IPS-11a (cell line): Measurements from ENCODE around the gene MTFR1L.

ENCODE experiments used
- H3K4me3 ChIP-seq: one replicate; pipeline ENCODE4 v1.5.1; 2013; ENCODE audit warnings: low read depth, low read length, control low read depth

MTFR1L gene

GRCh38 chr1:25806418-25806817 is 13.3 kb upstream of the MTFR1L start:
- H3K4me3 ChIP-seq, result no peak overlapping the region

DNA sequence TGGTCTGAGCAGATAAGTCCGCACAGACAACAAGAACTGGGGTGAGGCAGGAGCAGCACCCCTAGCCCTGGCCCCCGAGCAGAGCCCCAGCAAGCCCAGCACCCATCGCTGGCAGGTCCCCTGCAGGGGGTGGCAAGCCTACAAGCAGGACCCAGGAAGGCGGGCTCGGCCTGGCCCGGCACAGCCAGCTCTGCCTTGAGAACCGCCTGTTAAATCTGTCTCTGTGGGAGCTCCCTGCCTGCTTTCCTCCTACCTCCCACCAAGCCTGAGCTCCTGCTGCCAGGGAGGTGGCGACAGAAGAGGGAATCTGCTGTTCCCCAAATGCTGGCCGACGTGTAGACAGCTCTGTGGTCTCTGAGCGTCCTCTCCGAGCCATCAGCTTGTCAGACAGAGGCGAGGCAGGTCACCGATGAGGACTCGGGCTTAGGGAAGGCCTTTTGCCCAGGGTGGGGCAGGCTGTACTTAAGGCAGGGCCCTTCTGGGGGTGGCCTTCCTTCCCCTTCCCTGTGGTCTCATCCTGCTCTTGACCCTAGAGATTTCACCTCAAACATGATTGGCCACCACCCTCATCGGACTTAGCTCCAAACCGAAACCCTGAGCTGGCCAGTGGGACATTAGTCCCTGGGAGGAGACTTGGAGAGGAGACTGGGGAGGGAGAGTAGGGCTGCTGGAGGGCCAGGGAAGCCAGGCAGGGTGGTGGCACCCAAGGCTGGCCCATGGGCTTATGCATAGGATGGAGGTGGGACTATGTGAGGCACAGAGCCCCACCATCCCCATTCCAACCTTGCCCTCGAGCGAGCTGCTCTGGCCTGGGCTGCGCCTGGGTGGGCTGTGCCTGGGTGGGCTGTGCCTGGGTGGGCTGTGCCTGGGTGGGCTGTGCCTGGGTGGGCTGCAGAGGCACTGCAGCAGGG is 12.0 kb upstream of the MTFR1L start:
- H3K4me3 ChIP-seq, result no peak overlapping the region

DNA sequence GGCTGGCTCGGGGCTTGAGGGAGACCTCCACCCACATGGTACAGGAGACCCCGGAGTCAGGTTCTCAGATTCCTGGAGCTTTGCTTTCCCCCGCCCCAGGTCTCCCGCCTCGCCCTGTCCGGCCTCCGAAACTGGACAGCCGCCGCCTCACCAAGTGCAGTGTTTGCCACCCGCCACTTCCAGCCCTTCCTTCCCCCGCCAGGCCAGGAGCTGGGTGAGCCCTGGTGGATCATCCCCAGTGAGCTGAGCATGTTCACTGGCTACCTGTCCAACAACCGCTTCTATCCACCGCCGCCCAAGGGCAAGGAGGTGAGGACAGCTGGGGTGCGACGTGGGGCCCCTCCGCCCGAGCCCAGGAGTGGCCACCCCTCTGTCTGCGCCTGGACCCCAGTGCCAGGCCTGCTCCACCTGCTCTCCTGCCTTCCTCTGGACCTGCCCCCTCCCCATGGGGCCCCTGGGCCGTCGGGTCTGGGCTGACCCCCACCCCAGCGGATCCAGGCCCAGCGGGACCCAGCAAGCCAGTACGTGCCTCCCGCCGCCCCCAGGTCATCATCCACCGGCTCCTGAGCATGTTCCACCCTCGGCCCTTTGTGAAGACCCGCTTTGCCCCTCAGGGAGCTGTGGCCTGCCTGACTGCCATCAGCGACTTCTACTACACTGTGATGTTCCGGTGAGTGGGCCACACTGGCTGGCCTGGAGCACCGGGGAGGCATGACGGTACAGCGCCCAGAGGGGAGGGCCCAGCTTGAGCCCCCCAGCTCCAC is 11.1 kb upstream of the MTFR1L start:
- no peak overlapping the region for H3K4me3 ChIP-seq

DNA sequence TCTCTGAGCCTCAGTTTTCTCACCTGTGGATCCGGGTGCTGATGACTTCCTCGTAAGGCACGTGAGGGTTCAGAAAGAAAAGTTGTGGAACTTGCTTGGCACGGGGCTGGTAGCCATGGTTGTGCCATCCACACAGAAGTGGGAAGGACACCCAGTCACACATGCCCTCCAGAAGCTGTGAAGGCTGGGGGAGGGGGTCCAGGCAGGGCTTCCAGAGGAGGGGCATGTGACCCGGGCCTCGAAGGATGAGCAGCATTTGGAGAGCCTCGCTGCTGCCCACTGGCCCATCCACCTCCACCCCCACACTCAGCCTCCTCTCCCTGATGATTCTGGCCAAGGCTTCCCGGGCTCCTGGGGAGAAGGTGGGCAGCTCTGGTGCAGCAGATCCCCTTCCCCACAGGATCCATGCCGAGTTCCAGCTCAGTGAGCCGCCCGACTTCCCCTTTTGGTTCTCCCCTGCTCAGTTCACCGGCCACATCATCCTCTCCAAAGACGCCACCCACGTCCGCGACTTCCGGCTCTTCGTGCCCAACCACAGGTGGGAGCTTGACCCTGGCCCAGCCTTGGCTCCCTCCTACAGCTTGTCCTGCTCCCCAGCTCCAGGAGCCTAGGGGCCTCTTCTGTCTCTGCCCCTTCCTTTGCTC is 10.3 kb upstream of the MTFR1L start:
- no peak overlapping the region for H3K4me3 ChIP-seq

DNA sequence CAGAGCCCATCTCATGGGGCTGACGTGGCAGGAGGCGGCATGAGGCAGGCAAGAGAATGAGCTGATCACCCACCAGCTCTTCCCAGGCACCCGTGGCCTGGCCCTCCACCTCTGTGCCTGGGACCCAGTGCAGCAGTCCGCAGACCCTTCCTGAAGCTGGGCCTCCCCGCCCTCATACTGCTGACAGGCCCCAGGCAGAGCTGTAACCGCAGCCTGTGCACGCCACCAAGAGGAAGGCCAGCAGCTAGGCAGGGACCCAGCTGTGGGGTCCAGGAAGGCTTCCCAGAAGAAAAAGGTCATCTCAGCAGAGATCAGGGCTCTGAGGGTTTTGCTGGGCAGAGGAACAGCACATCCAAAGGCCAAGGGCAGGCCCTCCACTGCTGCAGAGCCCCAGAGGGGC is 9.8 kb upstream of the MTFR1L start:
- H3K4me3 ChIP-seq, result no peak overlapping the region

DNA sequence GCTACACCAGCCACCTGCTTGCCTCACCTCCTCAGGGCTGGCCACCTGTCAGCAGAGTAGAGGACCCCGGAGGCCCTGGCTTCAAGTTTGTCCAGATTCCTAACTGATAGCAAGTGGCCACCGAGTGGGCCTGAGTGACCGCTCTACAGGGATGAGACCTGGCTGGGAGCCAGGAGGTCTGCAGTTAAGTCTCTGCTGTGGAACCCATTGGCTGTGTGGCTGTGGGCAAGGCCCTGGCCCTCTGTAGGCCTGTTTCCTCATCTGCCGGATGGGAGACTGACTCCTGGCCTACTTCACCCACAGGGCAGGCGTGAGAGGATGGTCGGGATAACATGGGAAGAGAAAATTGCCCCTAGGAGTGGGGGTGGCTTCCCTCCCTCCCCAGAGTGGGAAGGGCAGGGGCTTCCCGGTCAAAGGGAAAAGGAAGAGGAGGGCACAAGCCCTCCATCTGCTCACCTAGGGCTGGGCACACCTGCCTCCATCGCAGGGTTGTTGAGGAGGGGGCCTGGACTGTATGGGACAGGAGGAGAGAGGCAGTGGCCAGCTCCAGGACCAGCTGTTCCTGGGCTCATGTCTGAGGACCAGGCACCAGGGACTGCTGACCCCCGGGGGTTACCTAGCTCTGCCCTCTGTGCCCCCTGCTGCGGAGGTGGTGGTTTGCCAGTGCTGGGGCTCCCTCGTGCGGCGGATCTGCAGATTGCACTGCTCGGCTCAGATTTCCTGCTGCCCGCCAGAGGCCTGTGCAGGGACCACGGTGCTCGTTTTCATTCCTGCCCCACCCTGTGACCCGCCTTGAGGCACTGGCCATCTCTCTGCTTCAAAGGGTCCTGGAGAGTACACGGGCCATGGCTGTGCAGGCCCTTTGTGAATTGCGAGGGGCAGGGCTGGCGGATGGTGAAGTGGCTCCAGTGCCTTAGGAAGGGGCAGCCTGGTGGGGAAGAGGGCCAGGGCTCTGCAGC is 9.1 kb upstream of the MTFR1L start:
- H3K4me3 ChIP-seq, result no peak overlapping the region

GRCh38 chr1:25811384-25812082 is 8.2 kb upstream of the MTFR1L start:
- no peak overlapping the region for H3K4me3 ChIP-seq

DNA sequence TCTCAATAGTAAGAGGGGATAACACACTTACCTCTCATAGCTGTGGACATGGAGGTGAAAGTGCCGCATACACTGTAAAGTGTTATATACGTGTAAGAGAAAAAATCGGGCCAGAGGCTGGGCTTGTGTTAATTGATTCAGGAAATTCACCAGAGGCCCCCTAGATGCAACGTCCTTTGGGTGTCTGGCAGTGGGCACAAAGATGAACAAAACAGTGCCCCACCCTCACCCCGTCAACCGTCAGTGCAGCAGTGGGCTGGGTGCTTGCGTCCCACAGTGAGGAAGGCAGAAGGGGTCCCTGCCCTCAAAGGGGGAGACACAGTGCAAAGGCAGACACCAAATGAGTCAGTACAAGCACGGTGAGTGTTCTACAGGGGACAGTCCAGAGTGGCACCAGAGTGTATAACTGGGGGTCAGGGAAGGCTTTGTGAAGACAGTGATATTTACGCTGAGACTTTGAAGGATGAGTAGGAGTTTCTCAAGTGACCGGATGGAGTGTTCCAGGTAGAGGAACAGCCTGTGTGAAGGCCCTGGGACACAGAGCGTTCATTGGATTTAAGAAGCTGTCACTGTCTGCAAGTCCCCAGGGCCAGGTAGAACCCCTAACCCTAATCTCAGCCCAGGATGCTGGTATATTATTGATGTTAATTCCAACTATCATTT is 6.6 kb upstream of the MTFR1L start:
- no peak overlapping the region for H3K4me3 ChIP-seq

- H3K4me3 ChIP-seq, result no peak overlapping the region
Measured at GRCh38 chr1:25813734-25814471, 5.9 kb upstream of the MTFR1L start.

GRCh38 chr1:25814549-25815087 is 5.1 kb upstream of the MTFR1L start:
- H3K4me3 ChIP-seq, result no peak overlapping the region

DNA sequence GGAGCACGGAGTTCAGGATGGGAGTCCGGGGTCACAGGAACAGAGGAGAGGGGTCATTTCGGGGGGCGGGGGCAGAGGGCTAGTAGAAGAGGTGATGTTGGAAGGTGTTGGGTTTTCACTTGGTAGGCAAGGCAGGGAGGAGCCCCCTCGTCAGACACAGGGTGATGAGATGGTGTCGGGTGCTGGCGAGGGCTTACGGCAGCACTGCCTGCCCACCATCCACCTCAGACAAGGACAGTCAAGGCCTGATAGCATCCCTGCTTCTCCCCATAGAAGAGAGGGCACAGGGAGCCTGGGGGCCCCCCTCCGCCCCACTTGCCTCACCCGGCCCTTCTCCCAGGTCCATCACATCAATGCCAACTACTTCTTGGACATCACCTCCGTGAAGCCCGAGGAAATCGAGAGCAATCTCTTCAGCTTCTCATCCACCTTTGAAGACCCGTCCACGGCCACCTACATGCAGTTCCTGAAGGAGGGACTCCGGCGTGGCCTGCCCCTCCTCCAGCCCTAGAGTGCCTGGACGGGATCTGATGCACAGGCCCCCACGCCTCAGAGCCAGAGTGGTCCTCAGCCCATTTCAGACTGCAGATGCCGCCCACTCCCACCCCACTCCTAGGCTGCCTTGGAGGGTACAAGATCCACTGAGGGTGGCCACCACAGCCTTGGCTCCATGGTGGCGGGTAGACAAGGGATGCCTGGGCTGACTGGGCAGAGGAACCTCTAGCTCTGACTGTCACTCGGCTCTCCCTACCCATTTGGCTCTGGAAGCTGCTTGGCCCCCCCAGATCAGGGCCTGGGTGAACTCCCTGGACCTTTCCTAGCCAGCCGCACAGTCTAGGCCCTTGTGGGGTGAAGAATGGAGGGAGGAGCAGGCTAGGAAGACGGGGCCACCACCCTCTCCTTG is 4.3 kb upstream of the MTFR1L start:
- no peak overlapping the region for H3K4me3 ChIP-seq

DNA sequence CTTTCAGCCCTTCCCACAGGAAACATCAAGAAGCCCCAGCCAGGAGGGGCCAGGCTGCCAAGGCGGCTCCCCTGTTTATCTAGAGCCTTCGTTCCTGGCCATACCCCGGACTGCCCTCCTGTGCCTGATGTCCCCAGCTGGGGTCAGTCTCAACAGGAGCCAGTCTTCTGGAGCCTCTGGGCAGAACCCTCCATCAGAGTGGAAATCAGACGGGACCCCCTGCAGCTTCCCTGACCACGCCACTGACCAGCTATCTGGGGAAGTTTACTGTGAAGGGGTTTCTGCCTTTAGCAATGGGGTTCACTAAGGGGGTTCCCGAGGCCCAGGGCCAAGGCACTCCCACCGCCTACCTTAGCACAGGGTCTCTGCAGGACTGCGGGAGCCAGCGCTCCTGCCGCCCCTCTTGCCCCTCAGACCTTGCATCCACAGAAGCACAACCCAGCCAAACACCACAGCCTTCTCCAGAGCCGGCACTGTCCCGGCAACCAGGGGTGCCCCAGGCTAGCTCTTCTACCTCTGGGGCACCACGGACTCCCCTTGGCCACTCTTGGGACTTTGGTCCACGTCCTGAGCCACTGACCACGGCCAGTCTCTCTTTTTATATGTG is 3.5 kb upstream of the MTFR1L start:
- no peak overlapping the region for H3K4me3 ChIP-seq

GRCh38 chr1:25817840-25818501 is 1.8 kb upstream of the MTFR1L start:
- H3K4me3 ChIP-seq, result no peak overlapping the region

GRCh38 chr1:25818569-25818968 is 1.2 kb upstream of the MTFR1L start:
- H3K4me3 ChIP-seq, result no peak overlapping the region

GRCh38 chr1:25820247-25821111 is 725 bp downstream of the MTFR1L start:
- H3K4me3 ChIP-seq, result peak overlapping the region; percentile 85

DNA sequence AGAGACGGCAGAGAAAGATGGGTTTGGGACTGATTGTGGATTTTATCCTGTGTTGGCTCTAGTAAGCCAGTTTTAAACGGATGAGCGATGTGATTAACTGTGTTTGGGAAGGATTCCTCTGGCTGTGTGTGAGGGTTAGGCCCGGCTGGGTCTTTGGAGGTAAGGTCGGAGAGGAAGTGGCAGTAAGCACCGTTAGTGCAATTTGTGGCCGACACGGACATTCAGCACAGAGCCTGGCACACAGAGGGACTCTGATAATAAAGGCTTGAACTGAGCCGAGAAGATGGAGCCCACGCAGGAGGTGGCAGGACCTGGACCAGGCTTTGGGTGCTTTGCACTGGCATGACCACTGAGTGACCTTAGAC is 1.3 kb downstream of the MTFR1L start:
- H3K4me3 ChIP-seq, result peak overlapping the region; percentile 85
